SK-N-MC (cell line): Measurements from ENCODE around the gene DMRTB1.
"Not testable (repeated sequence)": the region's sequence is repeated elsewhere in the genome, so short reads cannot be mapped to it uniquely, and the experiment has no call there.

ENCODE experiments used
- DNase-seq: peaks from one replicate; pipeline ENCODE4 v3.0.0-alpha.2; 2011; ENCODE audit warnings: low read depth, low spot score
- H3K27ac ChIP-seq: fragments of 200-600 bp; sonication (generic); 2 replicates; pipeline ENCODE4 v1.5.1; 2016; ENCODE audit warnings: mixed run types
- H3K36me3 ChIP-seq: fragments of 200-600 bp; sonication (generic); 2 replicates; pipeline ENCODE4 v1.6.1; 2017; ENCODE audit warnings: antibody characterized with exemption, low read length, mixed read lengths; ENCODE audit not compliant: insufficient read depth
- H3K4me3 ChIP-seq: fragments of 200-600 bp; sonication (generic); 2 replicates; pipeline ENCODE4 v1.5.1; 2016
- H3K9ac ChIP-seq: fragments of 200-600 bp; sonication (generic); 2 replicates; pipeline ENCODE4 v1.8.0; 2017; ENCODE audit warnings: mixed run types, mixed read lengths; ENCODE audit not compliant: insufficient read length
- H3K9me3 ChIP-seq: fragments of 200-600 bp; sonication (generic); 2 replicates; pipeline ENCODE4 v1.6.1; 2017; ENCODE audit warnings: low read depth, mild to moderate bottlenecking, antibody characterized with exemption, low read length, moderate library complexity, mixed read lengths
- EZH2 ChIP-seq: fragments of 200-600 bp; sonication (generic); IDR thresholded peaks from one replicate; pipeline ENCODE4 v1.6.1; 2017; ENCODE audit warnings: antibody characterized with exemption
- FOXP2 ChIP-seq: optimal IDR thresholded peaks from 2 replicates; pipeline ENCODE3; 2011; ENCODE audit warnings: mild to moderate bottlenecking, moderate library complexity; ENCODE audit not compliant: insufficient read depth; ENCODE audit errors: extremely low read length, control extremely low read depth
- POLR2AphosphoS5 ChIP-seq: IDR thresholded peaks from 2 replicates; pipeline ENCODE4 v1.6.1; 2012; ENCODE audit warnings: mild to moderate bottlenecking, low read depth, low read length, borderline replicate concordance

DMRTB1 gene

DNA sequence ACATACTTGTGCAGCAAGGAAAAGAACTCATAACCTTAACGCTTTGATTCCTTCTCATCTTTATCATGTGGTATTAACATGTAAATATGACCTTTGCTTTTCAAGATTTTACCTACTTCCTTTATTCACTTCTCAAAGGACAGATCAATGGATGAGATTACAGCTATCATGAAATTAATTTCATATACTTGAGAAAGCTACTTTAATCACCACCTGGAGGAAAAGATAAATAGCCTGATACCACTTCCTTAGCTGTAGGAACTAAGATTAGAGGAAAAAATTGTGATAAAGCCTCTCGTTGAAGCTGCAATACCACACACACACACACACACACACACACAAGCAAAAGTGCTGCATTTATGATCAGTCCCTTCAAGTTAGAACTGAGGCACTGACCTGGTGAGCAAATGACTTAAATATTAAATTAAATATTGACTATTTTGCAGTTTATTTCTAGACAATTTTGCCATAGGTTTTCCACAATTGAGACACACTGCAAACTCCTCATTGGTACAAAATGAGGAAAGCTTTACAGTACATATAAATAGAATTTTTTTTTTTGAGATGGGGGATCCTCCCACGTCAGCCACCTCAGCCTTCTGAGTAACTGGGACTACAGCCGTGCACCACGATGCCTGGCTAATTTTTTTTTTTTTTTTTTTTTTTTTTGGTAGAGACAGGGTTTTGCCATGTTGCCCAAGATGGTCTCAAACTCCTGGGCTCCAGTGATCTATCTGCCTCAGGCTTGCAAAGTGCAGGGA is 27.2 kb upstream of the DMRTB1 start:
- H3K9me3 ChIP-seq, result no peaks in the 10 kb centered on the region
- no peak for DNase-seq
- H3K27ac ChIP-seq, result no peak overlapping the region
- TF ChIP-seq POLR2AphosphoS5, result no peak
- no peak overlapping the region for H3K4me3 ChIP-seq
- H3K36me3 ChIP-seq, result no peaks in the 10 kb centered on the region
- no peak overlapping the region for H3K9ac ChIP-seq

DNA sequence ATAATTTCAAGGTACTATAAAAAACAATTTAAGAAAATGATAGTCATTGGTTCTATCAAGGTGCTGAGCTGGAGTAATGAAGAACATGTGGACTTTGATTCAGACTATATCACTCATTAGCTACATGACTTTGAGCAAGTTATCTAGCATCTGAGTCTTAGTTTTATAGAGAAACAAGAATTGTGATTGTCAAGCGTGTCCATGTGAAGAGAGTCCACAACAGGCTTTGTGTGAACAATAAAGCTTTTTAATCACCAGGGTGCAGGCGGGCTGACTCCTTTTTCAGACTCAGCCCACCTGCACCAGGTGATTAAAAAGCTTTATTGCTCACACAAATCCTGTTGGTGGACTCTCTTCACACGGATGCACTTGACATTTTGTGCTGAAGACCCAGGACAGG is 26.6 kb upstream of the DMRTB1 start:
- Histone ChIP-seq H3K9me3 (no peaks in the 10 kb centered on the region), H3K36me3 (no peaks in the 10 kb centered on the region), H3K27ac (no peak overlapping the region), H3K4me3 (no peak overlapping the region), H3K9ac (no peak overlapping the region)
- no peak for DNase-seq
- TF ChIP-seq FOXP2 (no peak), POLR2AphosphoS5 (no peak), EZH2 (no peak)

DNA sequence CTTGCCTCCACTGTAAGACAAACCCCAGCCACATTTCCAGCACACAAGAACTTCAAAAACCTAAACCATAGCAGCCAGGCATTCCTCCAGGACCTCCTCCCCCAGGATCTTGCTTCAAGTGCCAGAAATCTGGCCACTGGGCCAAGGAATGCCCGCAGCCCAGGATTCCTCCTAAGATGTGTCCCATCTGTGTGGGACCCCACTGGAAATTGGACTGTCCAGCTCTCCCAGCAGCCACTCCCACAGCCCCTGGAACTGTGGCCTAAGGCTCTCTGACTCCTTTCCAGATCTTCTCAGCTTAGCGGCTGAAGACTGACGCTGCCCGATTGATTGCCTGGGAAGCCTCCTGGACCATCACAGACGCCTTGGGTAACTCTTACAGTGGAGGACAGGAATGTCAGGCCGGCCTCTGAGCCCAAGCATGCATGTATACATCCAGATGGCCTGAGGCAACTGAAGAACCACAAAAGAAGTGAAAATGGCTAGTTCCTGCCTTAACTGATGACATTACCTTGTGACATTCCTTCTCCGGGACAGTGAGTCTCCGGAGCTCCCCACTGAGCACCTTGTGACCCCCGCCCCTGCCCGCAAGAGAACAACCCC is 24.7 kb upstream of the DMRTB1 start:
- H3K4me3 ChIP-seq, H3K36me3 ChIP-seq, DNase-seq, H3K9ac ChIP-seq, H3K9me3 ChIP-seq, H3K27ac ChIP-seq: not testable (repeated sequence)

- DNase-seq, result no peak
- TF ChIP-seq FOXP2, result no peak
- TF ChIP-seq POLR2AphosphoS5, result no peak
- TF ChIP-seq EZH2, result no peak
- Histone ChIP-seq H3K9me3 (no peaks in the 10 kb centered on the region), H3K36me3 (no peaks in the 10 kb centered on the region), H3K4me3 (no peak overlapping the region), H3K27ac (no peak overlapping the region), H3K9ac (no peak overlapping the region)
These were observed 24.0 kb upstream of the DMRTB1 start for GRCh38 chr1:53435151-53435550.

GRCh38 chr1:53438427-53439336 is 20.5 kb upstream of the DMRTB1 start:
- H3K36me3 ChIP-seq, result no peaks in the 10 kb centered on the region
- DNase-seq, result no peak
- no peak overlapping the region for H3K9ac ChIP-seq
- no peak overlapping the region for H3K27ac ChIP-seq
- no peak overlapping the region for H3K4me3 ChIP-seq
- H3K9me3 ChIP-seq, result no peaks in the 10 kb centered on the region
- TF ChIP-seq FOXP2 (no peak), EZH2 (no peak), POLR2AphosphoS5 (no peak)

DNA sequence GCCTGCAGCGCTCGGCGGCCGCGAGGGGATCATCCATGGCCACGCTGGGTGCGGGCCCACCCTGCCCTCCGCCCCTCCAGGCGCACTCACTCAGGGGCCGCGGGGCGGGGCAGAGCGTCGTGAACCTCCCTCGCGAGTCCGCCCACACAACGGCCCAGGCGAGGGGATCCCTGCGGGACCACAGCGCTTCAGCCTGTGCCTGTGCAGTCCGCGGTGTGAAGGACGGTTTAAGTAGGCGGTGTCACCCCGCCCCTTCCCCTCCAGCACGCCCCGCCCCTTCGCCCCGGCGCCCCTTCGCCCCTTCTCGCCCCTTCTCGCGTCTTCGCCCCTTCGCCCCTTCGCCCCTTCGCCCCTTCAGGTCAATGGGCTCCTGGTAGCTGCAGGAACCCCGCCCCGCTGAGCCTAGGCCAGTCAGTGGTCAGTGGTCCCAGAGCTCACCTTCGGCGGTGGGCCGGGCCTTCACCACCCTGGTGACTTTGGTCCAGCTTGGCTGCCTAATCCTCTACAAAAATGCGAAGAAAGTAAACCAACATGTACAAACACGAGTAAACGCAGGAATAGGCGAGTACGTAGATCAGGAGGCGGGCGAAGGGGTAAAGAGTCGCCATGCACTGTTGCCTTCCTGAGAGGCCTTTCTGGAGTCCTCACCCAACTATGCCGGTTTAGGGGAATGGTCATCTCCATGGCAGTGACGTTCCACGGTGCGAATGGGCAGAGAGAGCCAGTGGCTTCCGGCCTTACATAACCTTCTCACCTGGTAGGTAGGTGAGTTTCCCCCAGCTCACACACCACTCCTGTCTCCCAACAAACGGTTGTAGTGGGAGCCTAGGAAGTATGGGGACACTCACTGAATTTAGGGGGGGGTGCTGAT is 19.6 kb upstream of the DMRTB1 start:
- TF ChIP-seq POLR2AphosphoS5, result no peak
- TF ChIP-seq FOXP2, result no peak
- TF ChIP-seq EZH2, result no peak
- no peak overlapping the region for H3K9ac ChIP-seq
- no peak overlapping the region for H3K4me3 ChIP-seq
- H3K36me3 ChIP-seq, result no peaks in the 10 kb centered on the region
- no peaks in the 10 kb centered on the region for H3K9me3 ChIP-seq
- no peak for DNase-seq
- no peak overlapping the region for H3K27ac ChIP-seq

DNA sequence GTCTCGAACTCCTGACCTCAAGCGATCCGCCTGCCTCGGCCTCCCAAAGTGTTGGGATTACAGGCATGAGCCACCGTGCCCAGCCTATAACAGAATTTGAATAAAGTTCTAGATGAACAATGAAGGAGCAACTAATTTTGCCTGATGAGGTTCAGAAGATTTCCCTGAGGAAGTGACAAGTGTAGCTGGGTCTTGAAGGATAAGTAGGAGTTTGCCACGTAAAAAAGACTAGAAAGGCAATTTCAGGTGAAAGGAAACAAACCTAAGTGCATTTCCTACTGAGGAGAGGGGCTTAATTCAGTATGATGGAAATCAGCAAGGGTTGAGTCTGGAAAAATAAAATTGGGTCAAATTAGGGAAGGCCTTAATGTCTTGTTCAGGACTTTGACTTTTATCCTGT is 18.6 kb upstream of the DMRTB1 start:
- DNase-seq, result no peak
- no peak overlapping the region for H3K9ac ChIP-seq

GRCh38 chr1:53442299-53442698 is 16.9 kb upstream of the DMRTB1 start:
- H3K36me3 ChIP-seq, result no peaks in the 10 kb centered on the region
- no peak for DNase-seq
- H3K27ac ChIP-seq, result no peak overlapping the region
- no peaks in the 10 kb centered on the region for H3K9me3 ChIP-seq
- H3K4me3 ChIP-seq, result no peak overlapping the region
- TF ChIP-seq FOXP2 (no peak), EZH2 (no peak), POLR2AphosphoS5 (no peak)
- no peak overlapping the region for H3K9ac ChIP-seq

More for the DNA sequence above, 18.6 kb upstream of the DMRTB1 start:
- no peak overlapping the region for H3K27ac ChIP-seq
- H3K36me3 ChIP-seq, result no peaks in the 10 kb centered on the region
- no peaks in the 10 kb centered on the region for H3K9me3 ChIP-seq
- no peak overlapping the region for H3K4me3 ChIP-seq
- TF ChIP-seq POLR2AphosphoS5 (no peak), EZH2 (no peak), FOXP2 (no peak)
